HEK293T (cell line): Measurements from ENCODE around the gene SIGLEC6.

ENCODE experiments used
- BHLHE40 ChIP-seq: fragments of 450-650 bp; IDR thresholded peaks from 2 replicates; pipeline ENCODE4 v1.6.1; 2016; ENCODE audit warnings: mild to moderate bottlenecking, moderate library complexity, borderline replicate concordance
- FOXM1 ChIP-seq: fragments of 450-650 bp; IDR thresholded peaks from 2 replicates; pipeline ENCODE4 v1.6.1; 2017; ENCODE audit warnings: mild to moderate bottlenecking, borderline replicate concordance
- PKNOX1 ChIP-seq: fragments of 450-650 bp; IDR thresholded peaks from 2 replicates; pipeline ENCODE4 v1.6.1; 2016
- SP1 ChIP-seq: fragments of 450-650 bp; IDR thresholded peaks from 2 replicates; pipeline ENCODE4 v1.6.1; 2017
- SUZ12 ChIP-seq: fragments of 450-650 bp; IDR thresholded peaks from 2 replicates; pipeline ENCODE4 v1.6.1; 2016; ENCODE audit warnings: mild to moderate bottlenecking

- no peak for TF ChIP-seq FOXM1
- no peak for TF ChIP-seq SUZ12
- no peak for TF ChIP-seq SP1
- no peak for TF ChIP-seq PKNOX1
- TF ChIP-seq BHLHE40 = no peak
These were observed 17.4 kb upstream of the SIGLEC6 start for GRCh38 chr19:51548891-51549305.
